Measurements from ENCODE around the gene MBD3. TPM values are rescaled to one million over a fixed set of nuclear protein-coding genes. Genes with fewer than 3 reads are reported as not detected.

Gene MBD3
- total RNA-seq, 4 donors from 2014 or later, result 53.2 to 87.9 (median 69.0) TPM

- peaks cover 5% of the 10 kb centered on the region for H3K4me1 ChIP-seq
- TF ChIP-seq POLR2A (IDR thresholded peaks at IDR 0.05), result no peak
- TF ChIP-seq POLR2AphosphoS5 (IDR thresholded peaks at IDR 0.05), result no peak
- no peak for TF ChIP-seq EP300 (IDR thresholded peaks at IDR 0.05)
- TF ChIP-seq, protein P1, sequence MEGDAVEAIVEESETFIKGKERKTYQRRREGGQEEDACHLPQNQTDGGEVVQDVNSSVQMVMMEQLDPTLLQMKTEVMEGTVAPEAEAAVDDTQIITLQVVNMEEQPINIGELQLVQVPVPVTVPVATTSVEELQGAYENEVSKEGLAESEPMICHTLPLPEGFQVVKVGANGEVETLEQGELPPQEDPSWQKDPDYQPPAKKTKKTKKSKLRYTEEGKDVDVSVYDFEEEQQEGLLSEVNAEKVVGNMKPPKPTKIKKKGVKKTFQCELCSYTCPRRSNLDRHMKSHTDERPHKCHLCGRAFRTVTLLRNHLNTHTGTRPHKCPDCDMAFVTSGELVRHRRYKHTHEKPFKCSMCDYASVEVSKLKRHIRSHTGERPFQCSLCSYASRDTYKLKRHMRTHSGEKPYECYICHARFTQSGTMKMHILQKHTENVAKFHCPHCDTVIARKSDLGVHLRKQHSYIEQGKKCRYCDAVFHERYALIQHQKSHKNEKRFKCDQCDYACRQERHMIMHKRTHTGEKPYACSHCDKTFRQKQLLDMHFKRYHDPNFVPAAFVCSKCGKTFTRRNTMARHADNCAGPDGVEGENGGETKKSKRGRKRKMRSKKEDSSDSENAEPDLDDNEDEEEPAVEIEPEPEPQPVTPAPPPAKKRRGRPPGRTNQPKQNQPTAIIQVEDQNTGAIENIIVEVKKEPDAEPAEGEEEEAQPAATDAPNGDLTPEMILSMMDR (IDR thresholded peaks at IDR 0.05), result no peak
- H3K27ac ChIP-seq, result no peak overlapping the region
- no peak for DNase-seq (ENCODE audit: low spot score in 2 of 2)
- no peaks in the 10 kb centered on the region for H3K9me3 ChIP-seq
- H3K36me3 ChIP-seq, result peaks cover 19% of the 10 kb centered on the region
- 93% methylated on average over 49 of the region's 66 CpGs for WGBS
- no peaks in the 10 kb centered on the region for H3K27me3 ChIP-seq
- no peak overlapping the region for H3K4me3 ChIP-seq
These were observed 36.1 kb downstream of the MBD3 start for GRCh38 chr19:1556390-1557070.

GRCh38 chr19:1555487-1556389 is 36.9 kb downstream of the MBD3 start:
- peaks cover 5% of the 10 kb centered on the region for H3K4me1 ChIP-seq
- H3K27me3 ChIP-seq, result no peaks in the 10 kb centered on the region
- no peak overlapping the region for H3K4me3 ChIP-seq
- peaks cover 19% of the 10 kb centered on the region for H3K36me3 ChIP-seq
- no peaks in the 10 kb centered on the region for H3K9me3 ChIP-seq
- WGBS, result 95% methylated on average over 105 of the region's 121 CpGs
- TF ChIP-seq POLR2A (IDR thresholded peaks at IDR 0.05), result no peak
- TF ChIP-seq EP300 (IDR thresholded peaks at IDR 0.05), result no peak
- TF ChIP-seq, protein P1 (IDR thresholded peaks at IDR 0.05), result no peak
- no peak for TF ChIP-seq POLR2AphosphoS5 (IDR thresholded peaks at IDR 0.05)
- no peak overlapping the region for H3K27ac ChIP-seq
- DNase-seq (ENCODE audit: low spot score in 2 of 2), result no peak

DNA sequence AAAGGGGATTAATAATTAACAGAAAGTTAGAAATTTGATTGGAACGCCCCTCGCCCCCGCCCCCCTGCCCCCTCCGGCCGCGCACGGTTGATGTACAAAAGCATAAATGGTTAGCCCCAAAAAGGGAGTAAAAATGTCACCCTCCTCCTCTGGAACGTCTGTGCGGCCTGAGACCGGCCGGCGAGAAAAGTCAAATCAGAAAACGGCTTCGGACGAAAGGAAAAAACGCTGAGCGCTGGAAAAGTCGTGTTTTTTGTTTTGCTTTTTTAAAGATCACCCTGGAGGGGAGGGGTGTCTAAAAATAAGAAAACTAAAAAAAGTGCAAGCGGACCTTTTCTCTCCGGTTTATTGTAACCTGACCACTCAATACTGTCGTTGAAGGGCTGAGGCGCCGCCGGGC is 37.7 kb downstream of the MBD3 start:
- Histone ChIP-seq H3K4me3 (no peak overlapping the region), H3K36me3 (peaks cover 19% of the 10 kb centered on the region), H3K27ac (no peak overlapping the region), H3K4me1 (no peaks in the 10 kb centered on the region), H3K9me3 (no peaks in the 10 kb centered on the region), H3K27me3 (no peaks in the 10 kb centered on the region)
- TF ChIP-seq, protein P1 (IDR thresholded peaks at IDR 0.05), result no peak
- TF ChIP-seq EP300 (IDR thresholded peaks at IDR 0.05) (no peak), POLR2AphosphoS5 (IDR thresholded peaks at IDR 0.05) (no peak), POLR2A (IDR thresholded peaks at IDR 0.05) (no peak)
- 91% methylated on average over 24 of the region's 24 CpGs for WGBS
- no peak for DNase-seq (ENCODE audit: low spot score in 2 of 2)

- no peak for DNase-seq (ENCODE audit: low spot score in 2 of 2)
- TF ChIP-seq EP300 (IDR thresholded peaks at IDR 0.05) (no peak), POLR2A (IDR thresholded peaks at IDR 0.05) (no peak)
- Histone ChIP-seq H3K36me3 (peaks cover 19% of the 10 kb centered on the region), H3K4me3 (no peak overlapping the region), H3K27ac (no peak overlapping the region), H3K4me1 (no peaks in the 10 kb centered on the region), H3K27me3 (no peaks in the 10 kb centered on the region), H3K9me3 (no peaks in the 10 kb centered on the region)
- whole genome bisulfite sequencing, result 84% methylated on average over 10 of the region's 10 CpGs
These were observed 39.2 kb downstream of the MBD3 start for GRCh38 chr19:1553415-1553814.

DNA sequence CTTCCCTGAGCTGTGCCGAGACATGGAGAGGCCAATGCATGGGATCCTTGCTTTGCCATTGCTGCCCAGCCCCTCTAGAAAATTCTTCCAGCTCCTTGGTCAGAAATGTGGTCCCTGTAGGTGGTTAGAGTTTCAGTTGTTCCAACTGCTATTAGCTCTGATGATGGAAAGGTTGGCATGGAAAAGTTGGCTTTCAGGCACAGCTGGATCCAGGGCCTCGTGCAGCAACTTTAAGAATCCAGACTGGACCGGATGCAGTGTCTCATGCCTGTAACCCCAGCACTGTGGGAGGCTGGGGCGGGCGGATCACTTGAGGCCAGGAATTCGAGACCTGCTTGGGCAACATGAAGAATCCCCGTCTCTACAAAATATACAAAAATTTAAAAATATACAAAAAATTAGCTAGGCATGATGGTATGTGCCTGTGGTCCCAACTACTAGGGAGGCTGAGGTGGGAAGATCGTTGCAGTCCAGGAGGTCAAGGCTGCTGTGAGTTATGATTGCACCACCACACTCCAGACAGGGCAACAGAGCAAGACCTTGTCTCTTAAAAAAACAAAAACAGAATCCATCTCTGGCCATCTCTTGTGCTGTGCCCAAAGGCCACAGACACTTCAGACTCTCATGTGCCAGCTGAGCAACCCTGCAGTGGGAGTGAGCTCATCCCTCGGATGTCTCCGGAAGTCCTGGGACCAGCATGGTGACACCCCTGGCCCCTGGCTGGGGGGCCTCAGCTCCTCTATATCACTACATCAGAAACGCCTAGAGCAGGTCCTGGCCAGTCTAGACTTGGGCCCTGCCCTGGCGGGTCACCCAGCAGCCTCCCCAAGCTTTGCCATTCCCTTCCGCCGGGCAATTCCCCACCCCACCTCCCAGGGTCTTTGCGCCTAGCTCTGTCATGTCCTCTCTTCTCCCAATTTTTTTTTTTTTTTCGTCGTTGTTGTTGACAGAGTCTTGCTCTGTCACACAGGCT is 41.3 kb downstream of the MBD3 start:
- H3K27ac ChIP-seq, result no peak overlapping the region
- 75% methylated on average over 17 of the region's 17 CpGs for WGBS
- H3K36me3 ChIP-seq, result peaks cover 15% of the 10 kb centered on the region
- TF ChIP-seq, protein P1 (IDR thresholded peaks at IDR 0.05), result no peak
- TF ChIP-seq POLR2A (IDR thresholded peaks at IDR 0.05), result no peak
- TF ChIP-seq POLR2AphosphoS5 (IDR thresholded peaks at IDR 0.05), result no peak
- no peak for TF ChIP-seq EP300 (IDR thresholded peaks at IDR 0.05)
- no peaks in the 10 kb centered on the region for H3K27me3 ChIP-seq
- DNase-seq (ENCODE audit: low spot score in 2 of 2), result no peak
- no peak overlapping the region for H3K4me3 ChIP-seq
- no peaks in the 10 kb centered on the region for H3K9me3 ChIP-seq
- peaks cover under 1% of the 10 kb centered on the region for H3K4me1 ChIP-seq
